Smooth muscle cell (in vitro differentiated cells): Measurements from ENCODE around the gene CFAP58. TPM values are rescaled to one million over a fixed set of nuclear protein-coding genes. Genes with fewer than 3 reads are reported as not detected.

Experiments
- DNase-seq: peaks from one replicate; lab custom pipeline; 2025; ENCODE audit not compliant: unreplicated experiment; lab: John Stamatoyannopoulos, UW
- H2AFZ ChIP-seq: fragments of 200-600 bp; sonication (generic); 2 replicates; pipeline ENCODE4 v1.6.0; 2016; ENCODE audit warnings: antibody characterized with exemption, low read depth, mild to moderate bottlenecking
- H3F3A ChIP-seq: fragments of 200-600 bp; sonication (generic); 2 replicates; pipeline ENCODE4 v1.6.0; 2017; ENCODE audit warnings: antibody characterized with exemption, low read depth
- H3K27ac ChIP-seq: fragments of 200-600 bp; sonication (generic); 2 replicates; pipeline ENCODE4 v1.5.1; 2016; ENCODE audit warnings: low read depth, mild to moderate bottlenecking
- H3K27me3 ChIP-seq: fragments of 200-600 bp; sonication (generic); 2 replicates; pipeline ENCODE4 v1.6.1; 2016; ENCODE audit warnings: low read depth, mild to moderate bottlenecking
- H3K36me3 ChIP-seq: fragments of 200-600 bp; sonication (generic); 2 replicates; pipeline ENCODE4 v1.5.1; 2016; ENCODE audit warnings: low read depth
- H3K4me1 ChIP-seq: fragments of 200-600 bp; sonication (generic); 2 replicates; pipeline ENCODE4 v1.5.1; 2016; ENCODE audit warnings: low read depth
- H3K4me2 ChIP-seq: fragments of 200-600 bp; sonication (generic); 2 replicates; pipeline ENCODE4 v1.6.0; 2016; ENCODE audit warnings: mild to moderate bottlenecking
- H3K4me3 ChIP-seq: fragments of 200-600 bp; sonication (generic); 2 replicates; pipeline ENCODE4 v1.5.1; 2016; ENCODE audit warnings: mild to moderate bottlenecking
- H3K79me2 ChIP-seq: fragments of 200-600 bp; sonication (generic); 2 replicates; pipeline ENCODE4 v1.6.0; 2016; ENCODE audit warnings: low read depth, mild to moderate bottlenecking
- H3K9ac ChIP-seq: fragments of 200-600 bp; sonication (generic); 2 replicates; pipeline ENCODE4 v1.6.0; 2016; ENCODE audit warnings: low read depth
- H3K9me3 ChIP-seq: fragments of 200-600 bp; sonication (generic); replicated peaks from 2 replicates; pipeline ENCODE4 v1.5.1; 2016; ENCODE audit warnings: low read depth
- H4K20me1 ChIP-seq: fragments of 200-600 bp; sonication (generic); 2 replicates; pipeline ENCODE4 v1.6.0; 2016; ENCODE audit warnings: low read depth
- CTCF ChIP-seq: fragments of 200-600 bp; sonication (generic); IDR thresholded peaks from 2 replicates; pipeline ENCODE4 v1.5.1; 2017; ENCODE audit warnings: borderline replicate concordance, mild to moderate bottlenecking, antibody characterized with exemption; ENCODE audit not compliant: insufficient read depth, poor library complexity, severe bottlenecking
- WGBS: methylation state at CpG from one replicate; pipeline ENCODE4 v1.1.7; 2016; ENCODE audit warnings: low lambda C conversion rate; 5-methylcytosine and 5-hydroxymethylcytosine counted together
- polyA plus RNA-seq: library from polyadenylated mRNA; unstranded; fragments of >200 nt; fragmentation: Nextera tagmentation; extraction: Ambion mirVana; gene quantifications from 2 replicates; pipeline ENCODE4 v1.2.1, GENCODE V29; 2016
- total RNA-seq: library from RNA; depleted of rRNA; stranded (reverse); fragments of >200 nt; gene quantifications from 2 replicates; pipeline ENCODE4 v1.2.3, GENCODE V29; 2014

CFAP58 gene
- total and polyA plus RNA-seq, 2 experiments from 2014 or later: 0.39 to 0.54 TPM

GRCh38 chr10:104331208-104331838, 22.3 kb upstream of the CFAP58 start:
- Histone ChIP-seq H3K36me3 (no peaks in the 10 kb centered on the region), H3F3A (peaks cover 35% of the 10 kb centered on the region), H3K9ac (peak overlapping the region; percentile 97), H3K27ac (peak overlapping the region; percentile 99), H3K4me3 (peak overlapping the region; percentile 3), H4K20me1 (peaks cover 89% of the 10 kb centered on the region), H3K27me3 (no peaks in the 10 kb centered on the region), H3K4me2 (peak overlapping the region; percentile 83), H3K9me3 (no peaks in the 10 kb centered on the region), H2AFZ (no peak overlapping the region), H3K79me2 (peaks cover 62% of the 10 kb centered on the region), H3K4me1 (peaks cover 82% of the 10 kb centered on the region)
- no peak for DNase-seq
- TF ChIP-seq CTCF: no peak
- 37% methylated on average over 9 of the region's 9 CpGs for WGBS

- 84% methylated on average over 11 of the region's 11 CpGs for WGBS
- peaks cover 62% of the 10 kb centered on the region for H3K79me2 ChIP-seq
- no peaks in the 10 kb centered on the region for H3K27me3 ChIP-seq
- DNase-seq: no peak
- H3K36me3 ChIP-seq: no peaks in the 10 kb centered on the region
- TF ChIP-seq CTCF: no peak
- peak overlapping the region; percentile 83 for H3K4me2 ChIP-seq
- H3K9me3 ChIP-seq: no peaks in the 10 kb centered on the region
- H3K4me1 ChIP-seq: peaks cover 81% of the 10 kb centered on the region
- peaks cover 89% of the 10 kb centered on the region for H4K20me1 ChIP-seq
- peaks cover 35% of the 10 kb centered on the region for H3F3A ChIP-seq
- no peak overlapping the region for H3K4me3 ChIP-seq
- H2AFZ ChIP-seq: no peak overlapping the region
- H3K27ac ChIP-seq: peak overlapping the region; percentile 99
- peak overlapping the region; percentile 97 for H3K9ac ChIP-seq
These were observed 21.2 kb upstream of the CFAP58 start for GRCh38 chr10:104332243-104333031.

- Histone ChIP-seq H3F3A (peaks cover 35% of the 10 kb centered on the region), H3K4me2 (no peak overlapping the region), H3K79me2 (peaks cover 65% of the 10 kb centered on the region), H3K4me3 (no peak overlapping the region), H3K27ac (peak overlapping the region; percentile 99), H3K9ac (no peak overlapping the region), H2AFZ (no peak overlapping the region), H3K36me3 (no peaks in the 10 kb centered on the region), H3K27me3 (no peaks in the 10 kb centered on the region), H4K20me1 (peaks cover 87% of the 10 kb centered on the region), H3K4me1 (peaks cover 73% of the 10 kb centered on the region), H3K9me3 (no peaks in the 10 kb centered on the region)
- DNase-seq: no peak
- WGBS: 80% methylated on average over 13 of the region's 13 CpGs
- no peak for TF ChIP-seq CTCF
These were observed 20.5 kb upstream of the CFAP58 start for GRCh38 chr10:104333032-104333727.
